K562 (cell line): ENCODE data around the gene CHN1. TPM values are rescaled to one million over a fixed set of nuclear protein-coding genes. Genes with fewer than 3 reads are reported as not detected.

Source experiments
- ATAC-seq: fragments of 200-7000 bp; cut with Tn5 transposase; 3 replicates; pipeline ENCODE4 v1.9.1; 2020; ENCODE audit warnings: moderate library complexity
- BruUV-seq: library from RNA; stranded (reverse); fragments of 400-500 nt; replicated peaks from 2 replicates; lab custom pipeline; 2021; lab: Mats Ljungman, UMichigan
- CTCF ChIA-PET: fragments of 300-600 bp; formaldehyde crosslinking; extraction: SDS; loops from one replicate; lab custom pipeline; 2021; ENCODE audit warnings: low intra/inter-chr PET ratio; lab: Yijun Ruan, JAX
- POLR2A ChIA-PET: fragments of 300-600, 350-650 bp; sonication (Branson Sonifier 250); formaldehyde crosslinking; extraction: SDS; loops from one replicate; lab custom pipeline; 2021; ENCODE audit warnings: antibody characterized with exemption, inconsistent platforms; lab: Yijun Ruan, JAX
- DNase-seq, 4 experiments: peaks; one replicate each; pipeline versions ENCODE4 v3.0.0 to v3.0.0-alpha.2; 2011 to 2018; ENCODE audit warnings: low spot score in 3 of 4, mixed read lengths in 3 of 4; ENCODE audit errors: extremely low read depth in 1 of 4
- FAIRE-seq: peaks from 2 replicates; lab custom pipeline; 2011; peaks lifted over from hg19 to GRCh38; lab: Jason Lieb, UNC
- H2AFZ ChIP-seq: 2 replicates; pipeline ENCODE4 v1.6.0; 2011; ENCODE audit warnings: low read depth, low read length, control low read depth, inconsistent platforms
- H3K27ac ChIP-seq: fragments of 200-600 bp; 3 replicates; pipeline ENCODE4 v1.8.0; 2011; ENCODE audit warnings: low read depth, mild to moderate bottlenecking, control low read depth, inconsistent platforms, low read length, moderate library complexity, mixed read lengths; ENCODE audit errors: extremely low read depth
- H3K27me3 ChIP-seq, 2 experiments: fragments of 300-600 bp in 1 of 2; 2 replicates in 1 of 2; 3 replicates in 1 of 2; pipeline versions ENCODE4 v1.6.0 to v1.8.0; 2011; ENCODE audit warnings: inconsistent platforms in 2 of 2, low read length in 2 of 2, mild to moderate bottlenecking in 1 of 2, mixed read lengths in 1 of 2, moderate library complexity in 1 of 2; ENCODE audit not compliant: control insufficient read depth in 2 of 2, insufficient read depth in 2 of 2
- H3K36me3 ChIP-seq: fragments of 300-600 bp; 3 replicates; pipeline ENCODE4 v1.8.0; 2011; ENCODE audit warnings: mild to moderate bottlenecking, low read length, inconsistent platforms; ENCODE audit not compliant: control insufficient read depth, insufficient read depth
- H3K4me1 ChIP-seq, 2 experiments: fragments of 200-600 bp in 1 of 2; replicated peaks in 1 of 2; 2 replicates in 1 of 2; 3 replicates in 1 of 2; pipeline versions ENCODE4 v1.5.1 to v1.8.0; 2011; ENCODE audit warnings: inconsistent platforms in 2 of 2, low read length in 2 of 2, mild to moderate bottlenecking in 1 of 2, mixed read lengths in 1 of 2, moderate library complexity in 1 of 2; ENCODE audit not compliant: control insufficient read depth in 2 of 2, insufficient read depth in 2 of 2
- H3K4me2 ChIP-seq: 2 replicates; pipeline ENCODE4 v1.6.1; 2011; ENCODE audit warnings: low read length, control low read depth, inconsistent platforms, mixed read lengths; ENCODE audit not compliant: insufficient read depth
- H3K4me3 ChIP-seq: fragments of 200-600 bp; sonication (generic), shearing (Covaris generic); 2 replicates; pipeline ENCODE4 v1.5.1; 2016; ENCODE audit warnings: control low read depth, inconsistent platforms
- H3K79me2 ChIP-seq: fragments of 200-600 bp; 3 replicates; pipeline ENCODE4 v1.8.0; 2011; ENCODE audit warnings: low read length, inconsistent platforms; ENCODE audit not compliant: control insufficient read depth, insufficient read depth
- H3K9ac ChIP-seq, 2 experiments: 2 replicates each; pipeline versions ENCODE4 v1.6.0 to v1.6.1; 2011; ENCODE audit warnings: low read depth in 2 of 2, low read length in 2 of 2, control low read depth in 1 of 2, inconsistent platforms in 1 of 2, mild to moderate bottlenecking in 1 of 2, mixed read lengths in 1 of 2; ENCODE audit not compliant: insufficient read depth in 1 of 2
- H3K9me1 ChIP-seq: one replicate; pipeline ENCODE4 v1.6.0; 2011; ENCODE audit warnings: inconsistent platforms, mild to moderate bottlenecking, low read length, moderate library complexity; ENCODE audit not compliant: control insufficient read depth, insufficient read depth
- H3K9me3 ChIP-seq: replicated peaks from 2 replicates; pipeline ENCODE4 v1.5.1; 2011; ENCODE audit warnings: low read depth, low read length, inconsistent platforms; ENCODE audit not compliant: control insufficient read depth, insufficient read depth
- H4K20me1 ChIP-seq: replicated peaks from 2 replicates; pipeline ENCODE4 v1.6.1; 2011; ENCODE audit warnings: low read length, inconsistent platforms, mixed read lengths; ENCODE audit not compliant: control insufficient read depth, insufficient read depth
- ARHGAP35 ChIP-seq: fragments of 450-650 bp; IDR thresholded peaks from 2 replicates; pipeline ENCODE4 v1.6.1; 2018; ENCODE audit not compliant: partially characterized antibody
- CC2D1A ChIP-seq: fragments of 450-650 bp; IDR thresholded peaks from 2 replicates; pipeline ENCODE4 v1.6.1; 2017; ENCODE audit warnings: mild to moderate bottlenecking
- ETV5 ChIP-seq: sonication (generic); formaldehyde crosslinking; IDR thresholded peaks from 2 replicates; pipeline ENCODE4 v1.4.0; 2020; ENCODE audit warnings: low read depth, mild to moderate bottlenecking, missing genetic modification reagents
- HMGN3 ChIP-seq: IDR thresholded peaks from 2 replicates; pipeline ENCODE4 v1.6.1; 2011; ENCODE audit warnings: borderline replicate concordance, low read depth, mild to moderate bottlenecking, mixed read lengths, low read length; ENCODE audit not compliant: insufficient read length; ENCODE audit errors: extremely low read depth
- MEF2D ChIP-seq: conservative IDR thresholded peaks from 2 replicates; pipeline ENCODE4 v1.6.1; 2016; ENCODE audit warnings: low read depth, missing genetic modification characterization, missing compliant biosample characterization
- NFXL1 ChIP-seq: fragments of 450-650 bp; formaldehyde crosslinking; IDR thresholded peaks from 2 replicates; pipeline ENCODE4 v1.4.0; 2021; ENCODE audit warnings: mild to moderate bottlenecking
- POLR2H ChIP-seq: IDR thresholded peaks from 2 replicates; pipeline ENCODE4 v1.6.1; 2016; ENCODE audit warnings: missing genetic modification characterization, low read depth, mild to moderate bottlenecking, control low read depth, missing compliant biosample characterization, moderate library complexity
- SP2 ChIP-seq: IDR thresholded peaks from 2 replicates; pipeline ENCODE4 v1.6.1; 2011; ENCODE audit warnings: mild to moderate bottlenecking, low read depth, low read length, moderate library complexity; ENCODE audit not compliant: poor library complexity, severe bottlenecking; ENCODE audit errors: extremely low read depth
- SRF ChIP-seq, 2 experiments: fragments of 250-450, 450-650 bp in 1 of 2; sonication (Bioruptor Pico) in 1 of 2; sonication (generic) in 1 of 2; formaldehyde crosslinking; IDR thresholded peaks; 2 replicates each; pipeline versions ENCODE4 v1.5.0 to v1.5.1; 2020 to 2022; ENCODE audit warnings: mild to moderate bottlenecking in 1 of 2, missing genetic modification reagents in 1 of 2
- TAL1 ChIP-seq: fragments of 450-650 bp; IDR thresholded peaks from 2 replicates; pipeline ENCODE4 v1.6.1; 2016; ENCODE audit warnings: mild to moderate bottlenecking
- ZNF232 ChIP-seq: sonication (generic); formaldehyde crosslinking; IDR thresholded peaks from 2 replicates; pipeline ENCODE4 v1.8.0; 2022; ENCODE audit warnings: mild to moderate bottlenecking, missing genetic modification reagents
- WGBS: fragments of 100-300 bp; shearing (Covaris generic); methylation state at CpG from one replicate; pipeline ENCODE4 v1.1.6; 2016; ENCODE audit warnings: low coverage, mixed read lengths; ENCODE audit not compliant: insufficient coverage; ENCODE audit errors: missing lambda C conversion rate; 5-methylcytosine and 5-hydroxymethylcytosine counted together
- in situ Hi-C: fragments of 300-500 bp; cut with MboI; formaldehyde crosslinking; loops from 4 replicates; pipeline ENCODE4 v1.15.0; 2018; ENCODE audit warnings: inconsistent platforms, mixed read lengths
- intact Hi-C: fragments of 100-400 bp; cut with micrococcal nuclease; formaldehyde crosslinking; loops from 2 replicates; pipeline ENCODE4 v1.14.2; 2022
- polyA plus RNA-seq, 8 experiments: library from polyadenylated mRNA; depleted of rRNA in 4 of 8; stranded (reverse) in 5 of 8; unstranded in 3 of 8; fragments of >200 nt; fragmentation: Nextera tagmentation in 2 of 8; fragmentation: Illumina TruSeq in 1 of 8; extraction: Ambion mirVana in 2 of 8; extraction: Trizol in 1 of 8; gene quantifications; 2 replicates each; pipeline versions ENCODE4 v1.2.1 to v1.2.3, GENCODE V29; 2011 to 2014; ENCODE audit warnings: inconsistent platforms in 1 of 8, missing spikeins in 1 of 8
- total RNA-seq, 7 experiments: library from RNA; depleted of rRNA in 6 of 7; stranded (reverse); fragments of >200 nt in 6 of 7; fragmentation: Illumina TruSeq in 2 of 7; extraction: Trizol in 2 of 7; gene quantifications; 2 replicates each; pipeline versions ENCODE4 v1.2.1 to v1.2.3, GENCODE V29; 2011 to 2021; ENCODE audit warnings: low replicate concordance in 1 of 7
- TF ChIP-seq, protein P1 (sequence below), 2 experiments: fragments of 450-650 bp in 1 of 2; sonication (generic) in 1 of 2; formaldehyde crosslinking in 1 of 2; IDR thresholded peaks in 1 of 2; conservative IDR thresholded peaks in 1 of 2; 2 replicates each; pipeline versions ENCODE4 v1.6.1 to v1.8.1; 2016 to 2023; ENCODE audit warnings: mild to moderate bottlenecking in 2 of 2, moderate library complexity in 2 of 2, inconsistent platforms in 1 of 2, missing genetic modification reagents in 1 of 2
- TF ChIP-seq, protein P2 (sequence below): fragments of 450-650 bp; conservative IDR thresholded peaks from 2 replicates; pipeline ENCODE4 v1.6.1; 2016; ENCODE audit warnings: missing genetic modification characterization, low read depth, mild to moderate bottlenecking, control low read depth, missing compliant biosample characterization

Gene CHN1
- total and polyA plus RNA-seq, 9 of the 15 experiments (the other 6 are each of a cell fraction or from before 2014, with no cell fraction given) = 0.17 to 2.0 (median 0.87) TPM

DNA sequence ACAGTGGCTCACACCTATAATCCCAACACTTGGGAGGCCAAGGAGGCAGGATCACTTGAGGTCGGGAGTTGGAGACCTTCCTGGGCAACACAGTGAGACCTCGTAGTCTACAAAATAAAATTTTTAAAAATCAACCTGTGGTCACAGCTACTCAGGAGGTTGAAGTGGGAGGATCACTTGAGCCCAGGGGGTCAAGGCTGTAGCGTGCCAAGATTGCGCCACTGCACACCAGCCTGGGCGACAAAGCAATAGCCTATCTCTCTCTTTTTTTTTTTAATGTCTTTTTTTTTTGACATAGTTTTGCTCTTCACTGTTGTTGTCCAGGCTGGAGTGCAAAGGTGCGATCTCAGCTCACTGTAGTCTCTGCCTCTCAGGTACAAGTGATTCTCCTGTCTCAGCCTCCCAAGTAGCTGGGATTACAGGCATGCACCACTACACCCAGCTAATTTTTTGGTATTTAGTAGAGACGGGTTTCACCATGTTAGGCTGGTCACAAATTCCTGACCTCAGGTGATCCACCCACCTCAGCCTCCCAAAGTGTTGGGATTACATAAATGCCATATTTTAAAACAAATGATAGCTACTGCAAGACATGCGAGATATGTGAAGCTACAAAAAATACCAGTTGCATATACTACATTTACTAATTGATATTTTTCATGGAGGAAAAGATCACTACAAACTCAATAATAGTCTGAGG is 55.0 kb downstream of the CHN1 start:
- H3K9me1 ChIP-seq = no peaks in the 10 kb centered on the region
- CTCF ChIA-PET = interaction anchor here (0.6 kb wide), 1 partner anchor 36 kb away, joined by 3 read pairs; no protein-coding TSS in a partner anchor
- H3K9me3 ChIP-seq = no peaks in the 10 kb centered on the region
- DNase-seq = no peak
- in situ Hi-C loops (no loop called here), intact Hi-C loops (no loop called here)
- no peaks in the 10 kb centered on the region for H3K4me1 ChIP-seq
- no peaks in the 10 kb centered on the region for H3K36me3 ChIP-seq
- H3K27ac ChIP-seq = no peak overlapping the region
- H3K4me2 ChIP-seq = no peak overlapping the region
- H3K9ac ChIP-seq = no peak overlapping the region
- no peak overlapping the region for H3K4me3 ChIP-seq
- no peak for TF ChIP-seq CC2D1A
- no peak for TF ChIP-seq POLR2H (tag)
- TF ChIP-seq HMGN3 = no peak
- TF ChIP-seq NFXL1 (CRISPR knock-in tag) = no peak
- TF ChIP-seq MEF2D (tag) = no peak
- no peak for TF ChIP-seq ARHGAP35
- TF ChIP-seq, protein P1, sequence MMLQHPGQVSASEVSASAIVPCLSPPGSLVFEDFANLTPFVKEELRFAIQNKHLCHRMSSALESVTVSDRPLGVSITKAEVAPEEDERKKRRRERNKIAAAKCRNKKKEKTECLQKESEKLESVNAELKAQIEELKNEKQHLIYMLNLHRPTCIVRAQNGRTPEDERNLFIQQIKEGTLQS (IDR thresholded peaks at IDR 0.05) = no peak
- TF ChIP-seq, protein P1 (CRISPR knock-in tag; conservative IDR thresholded peaks at IDR 0.05) = no peak
- TF ChIP-seq TAL1 = no peak
- no peak for TF ChIP-seq ETV5 (CRISPR knock-in tag)
- TF ChIP-seq SRF (CRISPR knock-in tag; IDR thresholded peaks at IDR 0.05) = no peak
- no peak for TF ChIP-seq SP2
- no peak for TF ChIP-seq ZNF232 (CRISPR knock-in tag)
- TF ChIP-seq, protein P2, sequence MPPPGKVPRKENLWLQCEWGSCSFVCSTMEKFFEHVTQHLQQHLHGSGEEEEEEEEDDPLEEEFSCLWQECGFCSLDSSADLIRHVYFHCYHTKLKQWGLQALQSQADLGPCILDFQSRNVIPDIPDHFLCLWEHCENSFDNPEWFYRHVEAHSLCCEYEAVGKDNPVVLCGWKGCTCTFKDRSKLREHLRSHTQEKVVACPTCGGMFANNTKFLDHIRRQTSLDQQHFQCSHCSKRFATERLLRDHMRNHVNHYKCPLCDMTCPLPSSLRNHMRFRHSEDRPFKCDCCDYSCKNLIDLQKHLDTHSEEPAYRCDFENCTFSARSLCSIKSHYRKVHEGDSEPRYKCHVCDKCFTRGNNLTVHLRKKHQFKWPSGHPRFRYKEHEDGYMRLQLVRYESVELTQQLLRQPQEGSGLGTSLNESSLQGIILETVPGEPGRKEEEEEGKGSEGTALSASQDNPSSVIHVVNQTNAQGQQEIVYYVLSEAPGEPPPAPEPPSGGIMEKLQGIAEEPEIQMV (tag) = no peak
- TF ChIP-seq, all 486 proteins: peak for 0
- H3K79me2 ChIP-seq = no peaks in the 10 kb centered on the region
- H4K20me1 ChIP-seq = no peaks in the 10 kb centered on the region
- 4% methylated on average over 8 of the region's 8 CpGs for WGBS
- BruUV-seq = no TSS peak
- ATAC-seq = no peak
- FAIRE-seq = no peak
- POLR2A ChIA-PET = no interaction called here
- peaks cover 3 to 6% of the 10 kb centered on the region in 2 experiments; a peak in 3 of 5 replicates for H3K27me3 ChIP-seq
- no peak overlapping the region for H2AFZ ChIP-seq
